ENCODE data around the gene CREBBP.

Gene CREBBP

GRCh38 chr16:3760518-3760917, 120.0 kb downstream of the CREBBP start:
- no peak for DNase-seq

DNA sequence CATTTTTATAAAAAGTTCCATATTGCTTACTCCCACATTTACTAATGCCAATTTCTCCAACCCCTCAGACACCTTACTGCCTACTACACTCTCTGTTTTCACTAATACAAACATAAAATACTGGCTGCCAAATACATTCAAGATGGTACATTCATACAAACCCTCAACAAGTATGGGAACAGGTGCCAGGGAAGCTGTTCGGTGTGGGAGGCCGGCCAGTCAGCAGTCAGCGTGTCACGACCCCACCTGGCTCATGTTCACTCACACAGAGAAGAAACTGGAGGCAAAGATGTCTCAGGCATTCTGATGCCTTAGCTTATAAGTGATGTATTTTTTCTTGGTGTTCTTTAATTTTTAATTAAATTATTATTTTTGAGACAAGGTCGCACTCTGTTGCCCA, 120.8 kb downstream of the CREBBP start:
- DNase-seq: no peak

DNA sequence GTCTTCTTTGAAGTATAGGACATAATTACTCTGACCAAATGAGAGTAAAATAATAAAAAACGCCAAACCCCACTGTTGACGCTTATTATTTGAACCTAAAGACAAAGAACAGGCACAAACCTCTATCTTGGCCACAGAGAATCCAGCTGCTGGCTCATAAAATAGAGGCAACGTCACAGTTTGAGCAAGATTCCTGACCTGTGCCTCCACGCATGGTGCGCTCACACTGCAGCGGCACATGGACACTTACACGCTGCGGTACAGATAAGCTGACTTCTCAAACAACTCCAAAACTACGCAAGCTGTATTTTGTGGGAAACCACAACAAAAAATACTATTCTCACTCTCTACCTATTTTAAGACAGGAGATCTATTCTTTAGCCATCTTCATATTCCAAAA, 124.4 kb downstream of the CREBBP start:
- DNase-seq: no peak

- DNase-seq: no peak
Measured at GRCh38 chr16:3755249-3755648, 125.3 kb downstream of the CREBBP start.

DNA sequence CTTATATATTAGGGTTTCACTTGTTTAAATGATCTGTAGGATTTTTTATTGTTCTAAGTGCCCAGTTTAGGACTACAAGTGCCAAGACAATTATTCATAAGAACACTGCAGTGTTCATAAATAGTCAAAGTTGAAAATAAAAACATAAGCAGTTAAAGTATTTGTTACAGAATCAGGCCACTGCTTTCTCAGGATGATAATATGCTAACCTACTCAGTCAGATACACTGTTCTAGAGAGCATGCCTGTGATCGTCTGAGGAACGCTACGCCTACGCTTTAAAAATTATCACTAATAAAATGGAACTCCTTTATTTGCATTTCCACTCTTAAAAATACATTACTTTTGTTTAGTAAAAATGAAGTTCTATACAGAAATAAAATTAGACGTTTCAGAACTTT, 125.7 kb downstream of the CREBBP start:
- no peak for DNase-seq

DNA sequence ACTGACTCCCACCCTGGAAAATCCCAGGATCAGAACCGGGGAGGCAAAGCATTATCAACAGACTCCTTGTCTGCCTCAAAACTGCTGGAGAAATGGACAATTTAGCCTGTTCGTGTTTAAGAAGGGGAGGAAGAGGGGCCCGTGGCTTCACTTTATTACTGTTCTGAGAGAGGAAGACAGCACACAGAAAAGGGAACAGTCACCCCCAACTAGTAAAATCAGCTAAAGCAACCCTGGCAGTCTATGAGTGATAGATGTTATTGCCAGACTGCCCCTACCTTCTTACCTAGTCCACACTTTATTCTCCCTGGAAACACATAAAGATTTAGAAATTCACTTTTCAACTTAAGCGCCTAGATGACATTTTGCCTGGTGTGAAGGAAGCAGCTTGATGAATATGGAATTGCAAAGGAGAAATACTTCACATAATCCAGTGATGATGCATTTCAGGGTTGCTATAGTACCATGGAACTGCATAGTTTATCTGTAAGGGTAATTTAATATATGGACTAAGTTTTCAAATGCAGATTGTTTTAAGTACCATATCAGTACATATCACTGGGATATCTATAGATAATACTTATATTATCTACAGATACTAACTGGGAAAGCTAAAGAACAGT, 126.3 kb downstream of the CREBBP start:
- no peak for DNase-seq

DNA sequence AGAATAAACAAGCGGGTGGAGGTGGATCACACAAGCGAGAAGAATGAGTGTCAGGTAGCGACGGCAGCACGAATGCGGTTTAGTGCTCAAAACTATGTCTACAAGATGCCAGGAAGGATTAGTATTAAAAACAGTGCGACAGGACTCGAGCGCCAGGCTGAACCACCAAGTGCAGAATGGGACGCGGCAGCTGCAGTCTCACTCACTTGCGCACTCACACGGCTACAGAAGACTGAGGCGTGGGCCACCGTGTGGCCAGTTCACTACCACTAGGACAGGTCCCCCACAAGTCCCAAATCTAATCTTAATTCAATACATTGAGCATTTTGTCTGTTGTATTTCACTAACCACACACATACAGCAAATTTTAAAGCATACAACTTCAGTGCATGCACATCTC, 127.5 kb downstream of the CREBBP start:
- no peak for DNase-seq

- no peak for DNase-seq
Measured at GRCh38 chr16:3751878-3752277, 128.6 kb downstream of the CREBBP start.

- no peak for DNase-seq
Measured at GRCh38 chr16:3748307-3748706, 132.2 kb downstream of the CREBBP start.

- no peak for DNase-seq
Measured at GRCh38 chr16:3745751-3746355, 134.7 kb downstream of the CREBBP start.

DNA sequence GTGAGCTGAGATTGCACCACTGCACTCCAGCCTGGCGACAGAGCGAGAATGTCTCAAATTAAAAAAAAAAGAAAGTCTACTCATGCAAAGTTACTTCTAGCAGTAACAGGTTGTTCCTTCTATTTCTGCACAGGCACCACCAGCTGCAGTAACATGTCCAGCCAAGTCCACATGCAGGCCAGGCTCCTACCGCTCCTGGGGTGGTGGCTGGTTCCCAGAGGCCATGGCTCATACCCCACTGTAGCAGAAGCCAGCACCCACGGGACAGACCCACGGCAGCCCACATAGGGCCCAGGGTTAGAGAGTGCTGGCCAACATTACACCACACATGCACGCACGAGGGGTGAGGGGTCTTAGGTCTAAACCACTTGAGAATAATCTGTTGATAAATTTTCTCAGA, 136.5 kb downstream of the CREBBP start:
- no peak for DNase-seq

- DNase-seq: no peak
Measured at GRCh38 chr16:3740934-3741333, 139.6 kb downstream of the CREBBP start.

DNA sequence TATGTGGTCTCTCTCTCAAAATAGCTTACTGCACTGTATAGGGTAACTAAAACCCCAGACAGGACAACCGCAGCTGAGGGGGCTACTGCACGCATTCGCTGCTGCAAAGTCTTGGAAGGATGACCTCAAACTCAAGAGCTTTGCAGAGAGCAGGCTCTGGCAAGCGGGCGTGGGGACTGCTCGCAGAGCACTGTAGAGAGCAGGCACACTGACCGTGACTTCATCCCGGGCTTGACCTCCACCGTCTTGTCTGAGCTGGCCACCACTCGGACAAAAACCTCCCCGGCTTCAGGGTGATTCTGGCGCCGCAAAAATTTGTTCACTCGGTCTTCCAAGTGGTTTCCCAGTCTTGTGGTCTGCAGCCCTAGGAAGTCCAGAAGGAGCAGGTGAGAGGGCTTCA, 140.3 kb downstream of the CREBBP start:
- no peak for DNase-seq

DNA sequence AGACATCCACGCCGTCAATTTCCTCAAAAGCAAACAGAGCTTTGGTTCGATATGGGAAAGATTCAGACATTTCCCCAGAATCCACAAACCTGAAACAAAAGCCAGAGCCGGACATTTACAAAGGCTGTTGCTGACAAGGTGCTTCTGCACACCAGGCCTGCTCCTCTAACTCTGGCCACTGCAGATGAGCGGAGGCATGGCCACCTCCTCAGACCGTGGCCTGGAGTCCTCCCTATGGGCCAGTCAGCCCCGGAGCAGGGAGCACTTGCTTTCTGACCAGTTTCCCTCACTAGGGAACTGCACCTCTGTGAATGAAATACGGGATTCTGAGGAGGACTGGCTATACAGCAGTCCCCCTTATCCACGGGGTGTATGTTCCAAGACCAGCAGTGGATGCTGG, 140.9 kb downstream of the CREBBP start:
- no peak for DNase-seq

- no peak for DNase-seq
Measured at GRCh38 chr16:3738541-3738940, 142.0 kb downstream of the CREBBP start.

DNA sequence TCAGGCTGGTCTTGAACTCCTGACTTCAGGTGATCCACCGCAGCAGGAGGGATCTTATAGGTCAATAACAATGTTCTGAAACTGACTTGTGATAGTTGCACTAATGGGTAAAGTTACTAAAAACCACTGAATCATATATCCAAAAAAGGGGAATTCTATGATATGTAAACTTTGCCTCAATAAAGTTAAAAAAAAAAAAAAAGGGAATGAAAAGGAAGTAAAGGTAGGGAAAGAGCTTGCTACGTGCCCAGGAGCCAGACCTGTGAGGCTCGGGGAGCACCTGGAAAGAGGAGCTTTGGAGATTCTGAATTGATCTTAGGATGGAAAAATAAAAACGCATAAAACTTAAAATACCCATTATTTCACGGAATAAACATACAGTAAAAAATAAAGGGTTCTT, 142.4 kb downstream of the CREBBP start:
- no peak for DNase-seq

GRCh38 chr16:3737181-3737580, 143.3 kb downstream of the CREBBP start:
- DNase-seq: no peak

DNA sequence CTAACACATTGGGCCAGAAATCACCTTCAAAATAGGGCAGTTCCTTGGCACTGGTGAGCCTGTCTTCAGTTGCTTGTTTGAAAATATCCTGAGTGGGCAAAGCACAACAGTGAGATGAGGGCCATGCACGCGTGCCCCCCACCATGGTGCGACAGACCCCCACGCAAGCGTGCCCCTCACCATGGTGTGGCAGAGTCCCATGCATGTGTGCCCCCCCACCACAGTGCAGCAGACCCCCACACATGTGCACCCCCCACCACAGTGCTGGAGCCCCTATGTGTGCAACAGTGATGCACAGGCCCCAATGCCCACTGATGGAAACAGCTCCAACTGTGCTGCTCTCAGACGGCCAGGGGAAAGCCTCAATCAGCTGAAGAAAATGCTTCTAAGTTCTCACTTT, 144.4 kb downstream of the CREBBP start:
- DNase-seq: no peak

GRCh38 chr16:3735541-3735940, 145.0 kb downstream of the CREBBP start:
- no peak for DNase-seq

- DNase-seq: no peak
Measured at GRCh38 chr16:3734758-3735221, 145.7 kb downstream of the CREBBP start.

DNA sequence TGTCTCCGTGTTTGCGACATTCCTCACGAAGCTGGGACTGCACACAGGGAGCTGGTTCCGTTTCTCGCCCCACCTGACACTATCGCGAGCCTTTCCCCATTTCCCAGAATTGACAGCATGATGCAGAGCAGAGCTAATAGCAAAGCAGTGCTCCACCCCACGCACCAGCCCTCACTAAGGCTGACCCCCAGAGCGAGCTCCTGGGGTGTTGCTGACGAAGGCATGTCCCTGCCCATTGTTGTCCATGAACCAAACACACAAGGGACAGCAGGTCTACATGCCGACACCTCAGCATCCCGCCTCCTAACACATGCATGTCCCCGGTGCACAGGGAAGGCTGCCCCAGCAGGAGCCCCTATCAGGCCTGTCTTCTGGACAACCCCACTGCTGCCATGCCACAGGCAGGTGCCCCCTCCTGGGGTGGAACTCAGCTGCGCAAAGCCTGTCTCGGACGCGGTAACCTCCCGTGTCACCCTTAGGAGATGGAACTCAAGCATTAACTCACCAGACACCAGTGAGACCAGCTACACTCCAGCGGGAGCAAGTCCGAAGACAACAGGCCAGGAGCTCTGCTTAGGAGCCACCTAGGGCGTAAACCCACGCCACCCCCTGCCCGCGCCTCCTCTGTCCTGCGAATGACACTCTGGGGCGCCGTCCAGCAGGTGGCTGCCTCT, 146.3 kb downstream of the CREBBP start:
- DNase-seq: no peak

GRCh38 chr16:3732171-3732570, 148.3 kb downstream of the CREBBP start:
- no peak for DNase-seq

DNA sequence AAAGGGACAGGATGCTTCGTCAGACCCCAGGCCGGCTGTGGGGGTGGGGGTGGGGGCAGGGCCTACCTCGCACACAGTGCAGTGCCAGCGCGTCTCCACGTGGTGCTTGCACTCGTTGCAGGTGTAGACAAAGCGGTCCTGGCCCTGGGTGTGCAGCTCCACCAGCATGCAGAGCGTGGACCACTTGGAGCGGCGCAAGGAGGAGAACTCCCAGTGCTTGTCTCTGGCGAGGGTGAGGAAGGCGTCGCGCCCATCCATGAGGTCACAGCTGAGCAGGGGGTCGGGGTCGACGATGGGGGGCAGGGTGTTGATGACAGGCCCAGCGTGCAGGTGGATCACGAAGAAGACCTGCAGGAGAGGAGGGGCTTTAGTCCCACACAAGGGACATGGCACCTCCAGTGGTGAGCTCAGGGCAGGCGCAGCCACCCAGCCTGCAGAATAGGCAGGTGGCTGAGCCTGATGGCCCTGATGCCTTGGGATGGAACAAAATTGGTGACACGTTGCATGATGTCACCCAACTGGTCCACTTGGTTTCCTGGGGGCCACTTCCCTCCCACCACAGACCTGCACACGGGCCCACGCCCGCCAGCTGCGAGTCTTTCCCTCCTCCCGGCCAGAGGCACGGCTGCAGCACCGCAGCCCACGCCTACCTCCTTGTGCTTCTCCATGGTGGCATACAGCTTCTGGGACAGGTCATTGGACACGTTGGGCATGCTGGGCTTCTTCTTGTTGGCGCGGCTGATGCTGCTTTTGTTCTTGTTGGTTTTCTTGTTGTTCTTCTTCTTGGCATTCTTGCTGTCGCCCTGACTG, 149.2 kb downstream of the CREBBP start:
- DNase-seq: no peak
